Lower leg skin (tissue), 3 donors: Measurements from ENCODE around the gene SULT4A1.

ENCODE experiments used
- CTCF ChIP-seq, 3 donors: fragments of 450-650 bp; IDR thresholded peaks; one replicate each; pipeline ENCODE4 v1.5.1; 2016; ENCODE audit warnings: antibody characterized with exemption in 3 of 3, mild to moderate bottlenecking in 3 of 3, moderate library complexity in 2 of 3
- POLR2A ChIP-seq, 2 donors: fragments of 450-650 bp; IDR thresholded peaks; one replicate each; pipeline ENCODE4 v1.6.1; 2016 to 2017; ENCODE audit warnings: antibody characterized with exemption in 2 of 2, mild to moderate bottlenecking in 1 of 2, moderate library complexity in 1 of 2

GRCh38 chr22:43819421-43819921 is 42.8 kb downstream of the SULT4A1 start:
- TF ChIP-seq CTCF (IDR thresholded peaks at IDR 0.05) (no peak), POLR2A (IDR thresholded peaks at IDR 0.05) (no peak)
